Stomach smooth muscle (tissue), 2 donors: ENCODE measurements around the gene NFRKB.

Experiments used
- H3K27ac ChIP-seq: one replicate; pipeline ENCODE4 v1.7.0; 2013; ENCODE audit warnings: mild to moderate bottlenecking, low read length, inconsistent platforms
- H3K27me3 ChIP-seq, 2 donors: one replicate each; pipeline ENCODE4 v1.7.0; 2013; ENCODE audit warnings: low read length in 2 of 2; ENCODE audit not compliant: insufficient read depth in 2 of 2, control insufficient read depth in 1 of 2
- H3K36me3 ChIP-seq, 2 donors: one replicate each; pipeline ENCODE4 v1.7.0; 2013; ENCODE audit warnings: low read length in 2 of 2; ENCODE audit not compliant: control insufficient read depth in 2 of 2, insufficient read depth in 2 of 2
- H3K4me1 ChIP-seq: one replicate; pipeline ENCODE4 v1.7.0; 2013; ENCODE audit warnings: low read length; ENCODE audit not compliant: control insufficient read depth, insufficient read depth
- H3K4me3 ChIP-seq, 2 donors: one replicate each; pipeline ENCODE4 v1.7.0; 2013; ENCODE audit warnings: low read length in 2 of 2
- H3K9ac ChIP-seq, 2 donors: one replicate each; pipeline ENCODE4 v1.7.0; 2013; ENCODE audit warnings: low read length in 2 of 2, mild to moderate bottlenecking in 1 of 2
- H3K9me3 ChIP-seq, 2 donors: one replicate each; pipeline ENCODE4 v1.7.0; 2013; ENCODE audit warnings: low read length in 2 of 2; ENCODE audit not compliant: control insufficient read depth in 2 of 2
- donor health status: healthy.
- donor health status: Pancreatic carcinoma.

Gene NFRKB

GRCh38 chr11:129930743-129931142 lies 35.4 kb upstream of the NFRKB start:
- Histone ChIP-seq H3K27ac (no peak overlapping the region), H3K4me3 (no peak overlapping the region), H3K9ac (no peak overlapping the region), H3K9me3 (no peaks in the 10 kb centered on the region), H3K27me3 (no peaks in the 10 kb centered on the region), H3K4me1 (no peaks in the 10 kb centered on the region), H3K36me3 (peaks cover 10 to 12% of the 10 kb centered on the region in 2 donors)

GRCh38 chr11:129930296-129930695 lies 34.9 kb upstream of the NFRKB start:
- Histone ChIP-seq H3K36me3 (peaks cover 10 to 12% of the 10 kb centered on the region in 2 donors), H3K4me1 (no peaks in the 10 kb centered on the region), H3K4me3 (no peak overlapping the region), H3K27me3 (no peaks in the 10 kb centered on the region), H3K27ac (no peak overlapping the region), H3K9ac (no peak overlapping the region), H3K9me3 (no peaks in the 10 kb centered on the region)

- no peaks in the 10 kb centered on the region for H3K9me3 ChIP-seq
- H3K4me3 ChIP-seq, result no peak overlapping the region
- no peak overlapping the region for H3K9ac ChIP-seq
- H3K36me3 ChIP-seq, result peaks cover 10 to 11% of the 10 kb centered on the region in 2 donors
- no peaks in the 10 kb centered on the region for H3K4me1 ChIP-seq
- no peak overlapping the region for H3K27ac ChIP-seq
- no peaks in the 10 kb centered on the region for H3K27me3 ChIP-seq
Measured at GRCh38 chr11:129929721-129930120, 34.3 kb upstream of the NFRKB start.

GRCh38 chr11:129928923-129929692 lies 33.7 kb upstream of the NFRKB start:
- no peaks in the 10 kb centered on the region for H3K27me3 ChIP-seq
- no peaks in the 10 kb centered on the region for H3K4me1 ChIP-seq
- H3K9ac ChIP-seq, result no peak overlapping the region
- no peak overlapping the region for H3K4me3 ChIP-seq
- no peaks in the 10 kb centered on the region for H3K9me3 ChIP-seq
- H3K36me3 ChIP-seq, result peaks cover 9 to 11% of the 10 kb centered on the region in 2 donors
- H3K27ac ChIP-seq, result no peak overlapping the region

- peaks cover 7 to 9% of the 10 kb centered on the region in 2 donors for H3K36me3 ChIP-seq
- no peaks in the 10 kb centered on the region for H3K9me3 ChIP-seq
- no peak overlapping the region for H3K9ac ChIP-seq
- H3K4me1 ChIP-seq, result no peaks in the 10 kb centered on the region
- H3K4me3 ChIP-seq, result no peak overlapping the region
- H3K27me3 ChIP-seq, result no peaks in the 10 kb centered on the region
- H3K27ac ChIP-seq, result no peak overlapping the region
Measured at GRCh38 chr11:129922674-129923073, 27.3 kb upstream of the NFRKB start.

GRCh38 chr11:129918361-129918760 lies 23.0 kb upstream of the NFRKB start:
- no peaks in the 10 kb centered on the region for H3K27me3 ChIP-seq
- H3K9ac ChIP-seq, result no peak overlapping the region
- H3K9me3 ChIP-seq, result no peaks in the 10 kb centered on the region
- no peaks in the 10 kb centered on the region for H3K4me1 ChIP-seq
- no peak overlapping the region for H3K4me3 ChIP-seq
- H3K36me3 ChIP-seq, result peaks cover 20 to 23% of the 10 kb centered on the region in 2 donors
- no peak overlapping the region for H3K27ac ChIP-seq

GRCh38 chr11:129917231-129917630 lies 21.9 kb upstream of the NFRKB start:
- Histone ChIP-seq H3K9ac (no peak overlapping the region), H3K4me3 (no peak overlapping the region), H3K27ac (no peak overlapping the region), H3K4me1 (no peaks in the 10 kb centered on the region), H3K27me3 (no peaks in the 10 kb centered on the region), H3K9me3 (no peaks in the 10 kb centered on the region), H3K36me3 (peaks cover 20 to 21% of the 10 kb centered on the region in 2 donors)

- no peaks in the 10 kb centered on the region for H3K9me3 ChIP-seq
- no peak overlapping the region for H3K4me3 ChIP-seq
- no peaks in the 10 kb centered on the region for H3K27me3 ChIP-seq
- H3K27ac ChIP-seq, result no peak overlapping the region
- H3K9ac ChIP-seq, result no peak overlapping the region
- H3K36me3 ChIP-seq, result peaks cover 25 to 29% of the 10 kb centered on the region in 2 donors
- H3K4me1 ChIP-seq, result no peaks in the 10 kb centered on the region
Measured at GRCh38 chr11:129911298-129911697, 15.9 kb upstream of the NFRKB start.

- Histone ChIP-seq H3K27me3 (no peaks in the 10 kb centered on the region), H3K36me3 (peaks cover 23 to 30% of the 10 kb centered on the region in 2 donors), H3K27ac (no peak overlapping the region), H3K9me3 (no peaks in the 10 kb centered on the region), H3K4me1 (no peaks in the 10 kb centered on the region), H3K9ac (no peak overlapping the region), H3K4me3 (no peak overlapping the region)
Measured at GRCh38 chr11:129910360-129910759, 15.0 kb upstream of the NFRKB start.

GRCh38 chr11:129905402-129905801 lies 10.0 kb upstream of the NFRKB start:
- Histone ChIP-seq H3K4me3 (no peak overlapping the region), H3K9ac (no peak overlapping the region), H3K27ac (no peak overlapping the region), H3K9me3 (no peaks in the 10 kb centered on the region), H3K36me3 (peaks cover 13 to 23% of the 10 kb centered on the region in 2 donors), H3K4me1 (no peaks in the 10 kb centered on the region), H3K27me3 (no peaks in the 10 kb centered on the region)

- peak overlapping the region; percentile 81 to 93 for H3K4me3 ChIP-seq
- H3K9me3 ChIP-seq, result no peaks in the 10 kb centered on the region
- H3K27ac ChIP-seq, result peak overlapping the region; percentile 37
- H3K9ac ChIP-seq, result peak overlapping the region; percentile 64 to 86
- no peaks in the 10 kb centered on the region for H3K27me3 ChIP-seq
- peaks cover 15% of the 10 kb centered on the region for H3K4me1 ChIP-seq
- H3K36me3 ChIP-seq, result peaks cover 9 to 11% of the 10 kb centered on the region in 2 donors
Measured at GRCh38 chr11:129896062-129896461, 684 bp upstream of the NFRKB start.
